Measurements from ENCODE around the gene CADM2. TPM values are rescaled to one million over a fixed set of nuclear protein-coding genes. Genes with fewer than 3 reads are reported as not detected.

Gene CADM2
- total RNA-seq, 1 experiment from 2014 or later: 10.9 TPM

DNA sequence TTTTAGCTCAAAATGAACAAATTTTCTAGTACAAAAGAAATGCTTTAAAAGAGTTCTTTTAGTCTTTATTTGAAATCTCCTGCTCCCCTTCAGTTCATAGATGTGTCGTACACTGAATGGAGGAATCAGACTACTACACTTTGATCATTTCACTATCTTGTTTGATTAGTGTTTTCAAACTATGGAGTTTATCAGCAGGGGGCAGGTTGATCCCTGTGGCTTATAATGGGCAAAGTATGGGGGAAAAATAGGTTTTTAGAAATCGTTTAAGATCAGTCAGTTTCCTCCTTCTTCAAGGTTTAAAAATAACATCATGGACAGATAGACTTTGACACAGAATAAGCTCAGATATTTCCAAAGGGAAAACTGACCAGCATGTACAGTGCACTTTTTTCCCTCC lies 701.7 kb downstream of the CADM2 start:
- Histone ChIP-seq H2AK5ac (ENCODE audit: insufficient read length, low read length) (no peak overlapping the region), H3K18ac (ENCODE audit: insufficient read length, low read depth, low read length) (no peak overlapping the region), H2BK20ac (ENCODE audit: low read depth, low read length, poor library complexity, severe bottlenecking) (no peak overlapping the region), H3T11ph (ENCODE audit: low read length) (no peak overlapping the region), H4K20me1 (ENCODE audit: control insufficient read depth, insufficient read depth, insufficient read length) (no peaks in the 10 kb centered on the region), H2AFZ (ENCODE audit: low read length) (no peak overlapping the region), H3K23ac (ENCODE audit: insufficient read length, low read depth, low read length) (no peak overlapping the region), H3K27ac (ENCODE audit: insufficient read length, low read depth, low read length) (no peak overlapping the region), H4K8ac (replicated peaks; ENCODE audit: insufficient read length, low read depth, low read length) (no peak overlapping the region), H3K4me1 (ENCODE audit: insufficient read depth, low read length) (no peaks in the 10 kb centered on the region), H2BK15ac (ENCODE audit: low read depth, low read length) (no peak overlapping the region), H4K5ac (ENCODE audit: insufficient read length, low read depth, low read length) (no peak overlapping the region), H2BK120ac (ENCODE audit: low read depth, low read length, poor library complexity, severe bottlenecking) (no peak overlapping the region), H2BK12ac (ENCODE audit: insufficient read length, low read depth, low read length) (no peak overlapping the region), H3K9ac (ENCODE audit: extremely low read depth, insufficient read length, low read length) (no peak overlapping the region), H3K4me2 (ENCODE audit: insufficient read depth, insufficient read length, low read length) (no peak overlapping the region), H3K27me3 (ENCODE audit: insufficient read depth, low read length) (no peaks in the 10 kb centered on the region), H3K23me2 (ENCODE audit: insufficient read length, low read depth, low read length, poor library complexity, severe bottlenecking) (no peaks in the 10 kb centered on the region), H4K91ac (ENCODE audit: insufficient read length, low read depth, low read length) (no peak overlapping the region), H3K9me3 (ENCODE audit: control insufficient read depth, low read depth, low read length) (no peaks in the 10 kb centered on the region), H3K79me2 (ENCODE audit: insufficient read depth, low read length) (no peaks in the 10 kb centered on the region), H3K79me1 (ENCODE audit: insufficient read depth, low read depth, low read length, poor library complexity, severe bottlenecking) (no peaks in the 10 kb centered on the region), H2BK5ac (ENCODE audit: insufficient read length, low read length) (no peak overlapping the region), H3K14ac (ENCODE audit: insufficient read depth, low read length) (no peak overlapping the region), H3K4ac (ENCODE audit: low read depth, low read length) (no peak overlapping the region), H3K56ac (ENCODE audit: insufficient read length, low read depth, low read length) (no peak overlapping the region)
- Mint-ChIP-seq H3K27ac (no peak overlapping the region; a peak in 1 of 7 replicates), H3K27me3 (ENCODE audit: low read depth) (no peaks in the 10 kb centered on the region), H3K4me3 (no peak overlapping the region), H3K36me3 (ENCODE audit: insufficient read depth in 1 of 3, low read depth in 3 of 3) (no peaks in the 10 kb centered on the region), H3K4me1 (peaks cover under 1 to 6% of the 10 kb centered on the region in 2 experiments; a peak in 1 of 4 replicates), H3K9me3 (no peaks in the 10 kb centered on the region)
- WGBS (ENCODE audit: extremely low coverage, insufficient read length, low lambda C conversion rate): no CpG with 5 or more reads among the region's 2 CpGs
- DNase-seq: no peak
- TF ChIP-seq CTCF (conservative IDR thresholded peaks at IDR 0.05): no peak

All from H9 (cell line).